Tibial nerve (tissue), 4 donors: ENCODE measurements around the gene ZNF280D.

Experiments used
- EP300 ChIP-seq, 2 donors: sonication (generic); formaldehyde crosslinking; IDR thresholded peaks; one replicate each; pipeline ENCODE4 v1.6.1; 2017; ENCODE audit warnings: antibody characterized with exemption in 2 of 2, mild to moderate bottlenecking in 1 of 2
- POLR2A ChIP-seq, 2 donors: fragments of 450-650 bp; IDR thresholded peaks; one replicate each; pipeline ENCODE4 v1.6.1; 2017; ENCODE audit warnings: antibody characterized with exemption in 2 of 2, mild to moderate bottlenecking in 2 of 2, moderate library complexity in 2 of 2
- TF ChIP-seq, protein P1 (sequence below), 5 experiments: fragments of 200-600 bp in 3 of 5; fragments of 450-650 bp in 2 of 5; sonication (generic) in 3 of 5; IDR thresholded peaks; one replicate each; pipeline ENCODE4 v1.5.1; 2016 to 2019; ENCODE audit warnings: antibody characterized with exemption in 5 of 5, mild to moderate bottlenecking in 3 of 5, moderate library complexity in 2 of 5

DNA sequence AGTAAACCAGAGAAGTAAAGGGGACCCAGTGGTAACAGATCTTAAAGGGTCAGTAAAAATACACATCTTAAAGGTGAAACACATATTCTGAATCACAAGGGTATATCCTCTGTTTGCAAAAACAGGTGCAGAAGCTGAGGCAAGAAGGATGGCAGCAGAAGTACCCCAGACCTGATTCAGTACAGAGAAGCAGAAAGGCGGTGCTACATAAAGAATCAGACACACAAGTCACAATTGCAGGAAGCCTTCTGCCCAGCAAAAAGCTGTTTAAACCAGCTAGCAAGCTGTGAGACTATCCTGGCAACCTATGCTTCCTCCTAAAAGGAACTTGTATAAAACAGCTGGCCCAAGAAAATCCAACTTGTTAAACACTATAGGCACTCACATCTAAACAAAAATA, 49.4 kb downstream of the ZNF280D start:
- TF ChIP-seq POLR2A (IDR thresholded peaks at IDR 0.05) (no peak), EP300 (IDR thresholded peaks at IDR 0.05) (no peak)
- TF ChIP-seq, protein P1, sequence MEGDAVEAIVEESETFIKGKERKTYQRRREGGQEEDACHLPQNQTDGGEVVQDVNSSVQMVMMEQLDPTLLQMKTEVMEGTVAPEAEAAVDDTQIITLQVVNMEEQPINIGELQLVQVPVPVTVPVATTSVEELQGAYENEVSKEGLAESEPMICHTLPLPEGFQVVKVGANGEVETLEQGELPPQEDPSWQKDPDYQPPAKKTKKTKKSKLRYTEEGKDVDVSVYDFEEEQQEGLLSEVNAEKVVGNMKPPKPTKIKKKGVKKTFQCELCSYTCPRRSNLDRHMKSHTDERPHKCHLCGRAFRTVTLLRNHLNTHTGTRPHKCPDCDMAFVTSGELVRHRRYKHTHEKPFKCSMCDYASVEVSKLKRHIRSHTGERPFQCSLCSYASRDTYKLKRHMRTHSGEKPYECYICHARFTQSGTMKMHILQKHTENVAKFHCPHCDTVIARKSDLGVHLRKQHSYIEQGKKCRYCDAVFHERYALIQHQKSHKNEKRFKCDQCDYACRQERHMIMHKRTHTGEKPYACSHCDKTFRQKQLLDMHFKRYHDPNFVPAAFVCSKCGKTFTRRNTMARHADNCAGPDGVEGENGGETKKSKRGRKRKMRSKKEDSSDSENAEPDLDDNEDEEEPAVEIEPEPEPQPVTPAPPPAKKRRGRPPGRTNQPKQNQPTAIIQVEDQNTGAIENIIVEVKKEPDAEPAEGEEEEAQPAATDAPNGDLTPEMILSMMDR (IDR thresholded peaks at IDR 0.05): no peak
